ENCODE measurements around the gene SH2B3. TPM values are rescaled to one million over a fixed set of nuclear protein-coding genes. Genes with fewer than 3 reads are reported as not detected.
"Not testable (repeated sequence)": the region's sequence is repeated elsewhere in the genome, so short reads cannot be mapped to it uniquely, and the experiment has no call there.

SH2B3 gene
- total and polyA plus RNA-seq, 9 of the 15 experiments (the other 6 are each of a cell fraction or from before 2014, with no cell fraction given): 10.8 to 75.3 (median 37.4) TPM

- WGBS (ENCODE audit: insufficient coverage, low coverage, missing lambda C conversion rate): 74% methylated on average over 7 of the region's 9 CpGs
- in situ Hi-C loops (cut with MboI); H3K36me3 ChIP-seq (ENCODE audit: control insufficient read depth, insufficient read depth, low read length); BruUV-seq (replicated peaks); FAIRE-seq; H3K27ac ChIP-seq (ENCODE audit: extremely low read depth, low read depth, low read length); ATAC-seq; H3K4me3 ChIP-seq; DNase-seq (ENCODE audit: extremely low read depth in 1 of 4, low spot score in 3 of 4); H3K9me1 ChIP-seq (ENCODE audit: control insufficient read depth, insufficient read depth, low read length); H4K20me1 ChIP-seq (replicated peaks; ENCODE audit: control insufficient read depth, insufficient read depth, low read length); H3K27me3 ChIP-seq (ENCODE audit: control insufficient read depth in 2 of 2, insufficient read depth in 2 of 2, low read length in 2 of 2); H3K79me2 ChIP-seq (ENCODE audit: control insufficient read depth, insufficient read depth, low read length); H3K9me3 ChIP-seq (replicated peaks; ENCODE audit: control insufficient read depth, insufficient read depth, low read depth, low read length); TF ChIP-seq TOE1 (CRISPR knock-in tag; IDR thresholded peaks at IDR 0.05; ENCODE audit: borderline replicate concordance, low read depth): not testable (repeated sequence)
- H3K4me1 ChIP-seq (replicated peaks in 1 of 2; ENCODE audit: control insufficient read depth in 2 of 2, insufficient read depth in 2 of 2, low read length in 2 of 2): peaks cover 36% of the 10 kb centered on the region in 2 experiments; a peak in 4 of 5 replicates
- peak overlapping the region; percentile 71 for H2AFZ ChIP-seq (ENCODE audit: low read depth, low read length)
- POLR2A ChIA-PET: interaction anchor here (1.2 kb wide), 1 partner anchor 57 kb away, joined by 3 read pairs; no protein-coding TSS in a partner anchor
- H3K4me2 ChIP-seq (ENCODE audit: insufficient read depth, low read length): peak overlapping the region; percentile 12; the same call in 1 of the 2 replicates
- intact Hi-C loops (cut with micrococcal nuclease): loop anchor here (5.0 kb wide), 1 partner anchor 68 kb away; no protein-coding TSS in a partner anchor
- peak overlapping the region in 1 of 2 experiments; percentile 22; a peak in 1 of 4 replicates for H3K9ac ChIP-seq (ENCODE audit: insufficient read depth in 1 of 2, low read depth in 2 of 2, low read length in 2 of 2)
- CTCF ChIA-PET (ENCODE audit: low intra/inter-chr PET ratio): interaction anchor here (0.7 kb wide), 1 partner anchor 273 kb away, joined by 9 read pairs; no protein-coding TSS in a partner anchor
- TF ChIP-seq SMARCE1 (IDR thresholded peaks at IDR 0.05): 0 out of 2 replicates have a peak, but pooled peaks have one; percentile 16
- TF ChIP-seq TRIM24 (IDR thresholded peaks at IDR 0.05): 0 out of 4 replicates have a peak, but pooled peaks have one; percentile 4 to 35
- TF ChIP-seq TOE1 (IDR thresholded peaks at IDR 0.05; ENCODE audit: borderline replicate concordance): peak; percentile 38; the same call in 1 of the 2 replicates
- TF ChIP-seq MLLT1 (IDR thresholded peaks at IDR 0.05): peak in 1 of 2 experiments; percentile 36; a peak in 1 of 4 replicates
- TF ChIP-seq CBFA2T3 (IDR thresholded peaks at IDR 0.05): 0 out of 2 replicates have a peak, but pooled peaks have one; percentile 7
- TF ChIP-seq, protein P1, sequence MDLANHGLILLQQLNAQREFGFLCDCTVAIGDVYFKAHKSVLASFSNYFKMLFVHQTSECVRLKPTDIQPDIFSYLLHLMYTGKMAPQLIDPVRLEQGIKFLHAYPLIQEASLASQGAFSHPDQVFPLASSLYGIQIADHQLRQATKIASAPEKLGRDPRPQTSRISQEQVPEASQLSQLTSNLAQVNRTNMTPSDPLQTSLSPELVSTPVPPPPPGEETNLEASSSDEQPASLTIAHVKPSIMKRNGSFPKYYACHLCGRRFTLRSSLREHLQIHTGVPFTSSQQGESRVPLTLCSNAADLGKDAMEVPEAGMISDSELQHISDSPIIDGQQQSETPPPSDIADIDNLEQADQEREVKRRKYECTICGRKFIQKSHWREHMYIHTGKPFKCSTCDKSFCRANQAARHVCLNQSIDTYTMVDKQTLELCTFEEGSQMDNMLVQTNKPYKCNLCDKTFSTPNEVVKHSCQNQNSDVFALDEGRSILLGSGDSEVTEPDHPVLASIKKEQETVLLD (IDR thresholded peaks at IDR 0.05): 0 out of 2 replicates have a peak, but pooled peaks have one; percentile 24
- peak; percentile 53 for TF ChIP-seq DPF2 (IDR thresholded peaks at IDR 0.05)
- TF ChIP-seq SMAD4 (CRISPR knock-in tag; conservative IDR thresholded peaks at IDR 0.05): 0 out of 2 replicates have a peak, but pooled peaks have one; percentile 16
- 0 out of 4 replicates have a peak, but pooled peaks of 1 of the 2 experiments have one; percentile 36 for TF ChIP-seq KDM1A (IDR thresholded peaks at IDR 0.05)
- TF ChIP-seq LARP7 (IDR thresholded peaks at IDR 0.05): 0 out of 2 replicates have a peak, but pooled peaks have one; percentile 55
- TF ChIP-seq THRAP3 (IDR thresholded peaks at IDR 0.05; ENCODE audit: borderline replicate concordance): peak; percentile 61; the same call in 1 of the 2 replicates
These were observed 5.8 kb upstream of the SH2B3 start for GRCh38 chr12:111399741-111400404.
